HepG2 (cell line): ENCODE data around the gene HDGFL1. TPM values are rescaled to one million over a fixed set of nuclear protein-coding genes. Genes with fewer than 3 reads are reported as not detected.

ENCODE experiments used
- ATAC-seq: fragments of 200-7000 bp; cut with Tn5 transposase; 3 replicates; pipeline ENCODE4 v1.9.1; 2020; ENCODE audit warnings: mild to moderate bottlenecking, moderate library complexity
- BruUV-seq: library from RNA; stranded (reverse); fragments of 400-500 nt; replicated peaks from 2 replicates; lab custom pipeline; 2021; lab: Mats Ljungman, UMichigan
- CTCF ChIA-PET: fragments of 300-600 bp; formaldehyde crosslinking; extraction: SDS; loops from one replicate; lab custom pipeline; 2021; ENCODE audit warnings: low total read pairs, inconsistent platforms, low intra/inter-chr PET ratio; lab: Yijun Ruan, JAX
- POLR2A ChIA-PET: fragments of 350-600 bp; sonication (Branson Sonifier 250); formaldehyde crosslinking; loops from one replicate; lab custom pipeline; 2020; ENCODE audit warnings: antibody characterized with exemption, inconsistent platforms; lab: Yijun Ruan, JAX
- DNase-seq: peaks from one replicate; pipeline ENCODE4 v3.0.0-alpha.2; 2015; ENCODE audit warnings: low spot score
- FAIRE-seq: peaks from 3 replicates; lab custom pipeline; 2011; peaks lifted over from hg19 to GRCh38; lab: Jason Lieb, UNC
- H2AFZ ChIP-seq: one replicate; pipeline ENCODE4 v1.6.1; 2011; ENCODE audit warnings: low read length, inconsistent platforms
- H3K27ac ChIP-seq: fragments of 300-600 bp; 3 replicates; pipeline ENCODE4 v1.8.0; 2011; ENCODE audit warnings: mixed run types, mild to moderate bottlenecking, mixed read lengths, low read length, inconsistent platforms; ENCODE audit not compliant: insufficient read depth; ENCODE audit errors: extremely low read length
- H3K27me3 ChIP-seq, 2 experiments: fragments of 200-600 bp in 1 of 2; 2 replicates in 1 of 2; 3 replicates in 1 of 2; pipeline versions ENCODE4 v1.6.0 to v1.8.0; 2011; ENCODE audit warnings: low read length in 2 of 2, mild to moderate bottlenecking in 2 of 2, moderate library complexity in 2 of 2, inconsistent platforms in 1 of 2; ENCODE audit not compliant: insufficient read depth in 2 of 2, control insufficient read depth in 1 of 2
- H3K36me3 ChIP-seq, 2 experiments: fragments of 200-600 bp in 1 of 2; replicated peaks in 1 of 2; 2 replicates in 1 of 2; 3 replicates in 1 of 2; pipeline versions ENCODE4 v1.5.1 to v1.8.0; 2011; ENCODE audit warnings: low read length in 2 of 2, inconsistent platforms in 1 of 2; ENCODE audit not compliant: insufficient read depth in 2 of 2, control insufficient read depth in 1 of 2
- H3K4me1 ChIP-seq: 2 replicates; pipeline ENCODE4 v1.5.1; 2012; ENCODE audit warnings: low read length, inconsistent platforms; ENCODE audit not compliant: insufficient read depth
- H3K4me2 ChIP-seq: 2 replicates; pipeline ENCODE4 v1.6.0; 2011; ENCODE audit warnings: low read depth, low read length, inconsistent platforms
- H3K4me3 ChIP-seq, 3 experiments: fragments of 200-600 bp in 1 of 3; sonication (generic), shearing (Covaris generic) in 1 of 3; replicated peaks in 1 of 3; 2 replicates each; pipeline ENCODE4 v1.5.1; 2011 to 2016; ENCODE audit warnings: low read length in 3 of 3, inconsistent platforms in 2 of 3, low read depth in 2 of 3, mild to moderate bottlenecking in 2 of 3, control low read depth in 1 of 3, mixed read lengths in 1 of 3; ENCODE audit not compliant: insufficient read depth in 1 of 3
- H3K79me2 ChIP-seq: one replicate; pipeline ENCODE4 v1.6.1; 2011; ENCODE audit warnings: low read length, inconsistent platforms; ENCODE audit not compliant: insufficient read depth
- H3K9ac ChIP-seq: 2 replicates; pipeline ENCODE4 v1.6.0; 2011; ENCODE audit warnings: mild to moderate bottlenecking, low read depth, low read length, inconsistent platforms; ENCODE audit not compliant: insufficient read depth
- H3K9me3 ChIP-seq: 2 replicates; pipeline ENCODE4 v1.5.1; 2012; ENCODE audit warnings: mild to moderate bottlenecking, low read length
- H4K20me1 ChIP-seq: 2 replicates; pipeline ENCODE4 v1.6.0; 2011; ENCODE audit warnings: inconsistent platforms, mild to moderate bottlenecking, low read length, moderate library complexity; ENCODE audit not compliant: insufficient read depth
- CEBPB ChIP-seq: IDR thresholded peaks from 2 replicates; pipeline ENCODE4 v1.6.1; 2011; ENCODE audit warnings: low read depth, low read length, improper control_type of control experiment, borderline replicate concordance
- GABPB1 ChIP-seq: IDR thresholded peaks from 2 replicates; pipeline ENCODE4 v1.6.1; 2016; ENCODE audit warnings: mild to moderate bottlenecking, missing genetic modification reagents, moderate library complexity, missing compliant biosample characterization
- GTF2F1 ChIP-seq: fragments of 150-350 bp; IDR thresholded peaks from 2 replicates; pipeline ENCODE4 v1.6.1; 2014; ENCODE audit warnings: low read length
- HMGA1 ChIP-seq: sonication (generic); formaldehyde crosslinking; conservative IDR thresholded peaks from 2 replicates; pipeline ENCODE4 v1.4.0; 2020; ENCODE audit warnings: missing genetic modification reagents
- KLF11 ChIP-seq: IDR thresholded peaks from 2 replicates; pipeline ENCODE4 v1.6.1; 2016; ENCODE audit warnings: missing compliant biosample characterization
- ONECUT2 ChIP-seq: sonication (generic); formaldehyde crosslinking; IDR thresholded peaks from 2 replicates; pipeline ENCODE4 v1.4.0; 2020; ENCODE audit warnings: missing genetic modification reagents
- RNF219 ChIP-seq: sonication (generic); formaldehyde crosslinking; IDR thresholded peaks from 2 replicates; pipeline ENCODE4 v1.5.0; 2020; ENCODE audit warnings: mild to moderate bottlenecking, missing genetic modification reagents
- U2AF1 ChIP-seq: fragments of 200-400 bp; formaldehyde crosslinking; optimal IDR thresholded peaks from 2 replicates; pipeline ENCODE3; 2017; ENCODE audit warnings: mild to moderate bottlenecking, low read depth, low read length
- ZBED4 ChIP-seq: sonication (generic); formaldehyde crosslinking; IDR thresholded peaks from 2 replicates; pipeline ENCODE4 v1.4.0; 2020; ENCODE audit warnings: missing genetic modification reagents, borderline replicate concordance
- ZEB1 ChIP-seq: IDR thresholded peaks from 2 replicates; pipeline ENCODE4 v1.6.1; 2012; ENCODE audit warnings: mild to moderate bottlenecking, low read depth, inconsistent platforms; ENCODE audit not compliant: insufficient replicate concordance
- ZNF205 ChIP-seq: IDR thresholded peaks from 2 replicates; pipeline ENCODE4 v1.6.1; 2018; ENCODE audit warnings: missing biosample characterization, missing genetic modification reagents
- ZNF629 ChIP-seq: sonication (generic); formaldehyde crosslinking; conservative IDR thresholded peaks from 2 replicates; pipeline ENCODE4 v1.5.0; 2020; ENCODE audit warnings: missing genetic modification reagents
- ZNF670 ChIP-seq: sonication (generic); formaldehyde crosslinking; IDR thresholded peaks from 2 replicates; pipeline ENCODE4 v1.8.0; 2022; ENCODE audit warnings: mild to moderate bottlenecking, missing genetic modification reagents, borderline replicate concordance
- ZNF816 ChIP-seq: sonication (generic); formaldehyde crosslinking; IDR thresholded peaks from 2 replicates; pipeline ENCODE4 v1.8.0; 2022; ENCODE audit warnings: missing genetic modification reagents, mild to moderate bottlenecking, borderline replicate concordance
- WGBS: methylation state at CpG from one replicate; pipeline ENCODE4 v1.1.6; 2017; ENCODE audit warnings: low lambda C conversion rate; 5-methylcytosine and 5-hydroxymethylcytosine counted together
- in situ Hi-C: cut with HindIII; loops from 2 replicates; pipeline ENCODE4 v1.10.0; 2017; ENCODE audit warnings: low pct_unique_long_range_greater_than_20kb; ENCODE audit not compliant: extremely low pct_ligation_motif_present
- intact Hi-C: fragments of 100-400 bp; cut with micrococcal nuclease; formaldehyde crosslinking; loops from one replicate; pipeline ENCODE4 v1.10.0; 2022; ENCODE audit not compliant: unreplicated experiment
- polyA plus RNA-seq, 8 experiments: library from polyadenylated mRNA; depleted of rRNA in 3 of 8; stranded (reverse) in 7 of 8; unstranded in 1 of 8; fragments of >200 nt; fragmentation: Illumina TruSeq in 4 of 8; extraction: Trizol in 4 of 8; gene quantifications; 2 replicates each; pipeline versions ENCODE4 v1.2.1 to v1.2.3, GENCODE V29; 2011 to 2016; ENCODE audit warnings: low read depth in 4 of 8, missing spikeins in 1 of 8, mixed read lengths in 1 of 8; ENCODE audit not compliant: insufficient read depth in 1 of 8
- total RNA-seq, 5 experiments: library from RNA; depleted of rRNA; stranded (reverse); fragments of >200 nt; fragmentation: Illumina TruSeq; extraction: Trizol; gene quantifications; 2 replicates each; pipeline ENCODE4 v1.2.3, GENCODE V29; 2016; ENCODE audit warnings: low read depth in 1 of 5

The HDGFL1 gene
- total and polyA plus RNA-seq, 2 of the 13 experiments (the other 11 are each of a cell fraction or from before 2014, with no cell fraction given) = not detected

GRCh38 chr6:22556266-22556665 lies 13.1 kb upstream of the HDGFL1 start:
- Histone ChIP-seq H3K4me3 (no peak overlapping the region), H4K20me1 (no peaks in the 10 kb centered on the region), H3K36me3 (no peaks in the 10 kb centered on the region), H3K79me2 (no peaks in the 10 kb centered on the region), H3K4me1 (no peaks in the 10 kb centered on the region), H3K4me2 (no peak overlapping the region), H3K27me3 (no peaks in the 10 kb centered on the region), H3K27ac (no peak overlapping the region), H2AFZ (no peak overlapping the region), H3K9me3 (peaks cover 64% of the 10 kb centered on the region), H3K9ac (no peak overlapping the region)
- intact Hi-C loops = no loop called here
- ChIA-PET CTCF (no interaction called here), POLR2A (no interaction called here)
- ATAC-seq (no peak), FAIRE-seq (no peak), DNase-seq (no peak)
- in situ Hi-C loops = no loop called here
- TF ChIP-seq ONECUT2 (CRISPR knock-in tag) (no peak), ZBED4 (CRISPR knock-in tag) (no peak), RNF219 (CRISPR knock-in tag) (no peak), ZNF629 (CRISPR knock-in tag) (no peak), GTF2F1 (no peak), ZNF205 (CRISPR knock-in tag) (no peak), ZNF670 (CRISPR knock-in tag) (no peak), KLF11 (no peak), CEBPB (no peak), GABPB1 (no peak), ZEB1 (no peak), U2AF1 (no peak), HMGA1 (CRISPR knock-in tag) (no peak), ZNF816 (no peak)
- BruUV-seq = no TSS peak
- WGBS = 43% methylated on average over 2 of the region's 2 CpGs
